Head of caudate nucleus (tissue), 42 donors: ENCODE data around the gene SEMA3C.

Experiments
- DNase-seq, 42 donors: peaks; one replicate each; pipeline versions ENCODE4 v3.0.0 to v3.0.0-alpha.2; 2020 to 2021; ENCODE audit warnings: mixed read lengths in 7 of 42
- intact Hi-C: fragments of 100-400 bp; cut with DNase I; formaldehyde crosslinking; loops from one replicate; pipeline ENCODE4 v1.15.0; 2022

Gene SEMA3C

GRCh38 chr7:80918909-80919721 is at the start of gene SEMA3C:
Gene SEMA3C (minus strand): TSS chr7:80919051. CDS start chr7:80916781, 2,270 bp downstream.
- intact Hi-C loops = no loop called here
- DNase-seq = peak; percentile 68 to 94 (median 87)

GRCh38 chr7:80968606-80969005 is 49.8 kb upstream of the SEMA3C start:
- DNase-seq = no peak
- intact Hi-C loops = no loop called here

- no peak for DNase-seq
- intact Hi-C loops = no loop called here
Observed at GRCh38 chr7:80967917-80968297, 49.1 kb upstream of the SEMA3C start.

- intact Hi-C loops = no loop called here
- no peak for DNase-seq
Observed at GRCh38 chr7:80967071-80967916, 48.4 kb upstream of the SEMA3C start.

GRCh38 chr7:80960244-80960795 is 41.5 kb upstream of the SEMA3C start:
- intact Hi-C loops = no loop called here
- no peak for DNase-seq

GRCh38 chr7:80957226-80957777 is 38.5 kb upstream of the SEMA3C start:
- intact Hi-C loops = no loop called here
- DNase-seq = no peak

- intact Hi-C loops = no loop called here
- no peak for DNase-seq
Observed at GRCh38 chr7:80954191-80954590, 35.3 kb upstream of the SEMA3C start.

- intact Hi-C loops = no loop called here
- DNase-seq = no peak
Observed at GRCh38 chr7:80950550-80950967, 31.7 kb upstream of the SEMA3C start.

- DNase-seq = no peak
- intact Hi-C loops = no loop called here
Observed at GRCh38 chr7:80949449-80949848, 30.6 kb upstream of the SEMA3C start.

- intact Hi-C loops = no loop called here
Observed at GRCh38 chr7:80946858-80947257, 28.0 kb upstream of the SEMA3C start.

GRCh38 chr7:80945976-80946375 is 27.1 kb upstream of the SEMA3C start:
- DNase-seq = no peak
- intact Hi-C loops = no loop called here

More at GRCh38 chr7:80946858-80947257, 28.0 kb upstream of the SEMA3C start:
- no peak for DNase-seq

GRCh38 chr7:80943342-80943741 is 24.5 kb upstream of the SEMA3C start:
- intact Hi-C loops = no loop called here
- DNase-seq = no peak

- DNase-seq = no peak
- intact Hi-C loops = no loop called here
Observed at GRCh38 chr7:80942261-80943041, 23.6 kb upstream of the SEMA3C start.

GRCh38 chr7:80941208-80941758 is 22.4 kb upstream of the SEMA3C start:
- no peak for DNase-seq
- intact Hi-C loops = no loop called here

- intact Hi-C loops = no loop called here
- no peak for DNase-seq
Observed at GRCh38 chr7:80940539-80941207, 21.8 kb upstream of the SEMA3C start.

- intact Hi-C loops = no loop called here
- DNase-seq = no peak
Observed at GRCh38 chr7:80937336-80937735, 18.5 kb upstream of the SEMA3C start.

GRCh38 chr7:80935991-80936780 is 17.3 kb upstream of the SEMA3C start:
- intact Hi-C loops = no loop called here

More at GRCh38 chr7:80935991-80936780, 17.3 kb upstream of the SEMA3C start:
- no peak for DNase-seq
